Ecto neural progenitor cell (in vitro differentiated cells): ENCODE measurements around the gene ZNF593OS.

Experiments used
- DNase-seq: peaks from one replicate; pipeline ENCODE4 v3.0.0-alpha.2; 2018; ENCODE audit warnings: low spot score

Gene ZNF593OS

DNA sequence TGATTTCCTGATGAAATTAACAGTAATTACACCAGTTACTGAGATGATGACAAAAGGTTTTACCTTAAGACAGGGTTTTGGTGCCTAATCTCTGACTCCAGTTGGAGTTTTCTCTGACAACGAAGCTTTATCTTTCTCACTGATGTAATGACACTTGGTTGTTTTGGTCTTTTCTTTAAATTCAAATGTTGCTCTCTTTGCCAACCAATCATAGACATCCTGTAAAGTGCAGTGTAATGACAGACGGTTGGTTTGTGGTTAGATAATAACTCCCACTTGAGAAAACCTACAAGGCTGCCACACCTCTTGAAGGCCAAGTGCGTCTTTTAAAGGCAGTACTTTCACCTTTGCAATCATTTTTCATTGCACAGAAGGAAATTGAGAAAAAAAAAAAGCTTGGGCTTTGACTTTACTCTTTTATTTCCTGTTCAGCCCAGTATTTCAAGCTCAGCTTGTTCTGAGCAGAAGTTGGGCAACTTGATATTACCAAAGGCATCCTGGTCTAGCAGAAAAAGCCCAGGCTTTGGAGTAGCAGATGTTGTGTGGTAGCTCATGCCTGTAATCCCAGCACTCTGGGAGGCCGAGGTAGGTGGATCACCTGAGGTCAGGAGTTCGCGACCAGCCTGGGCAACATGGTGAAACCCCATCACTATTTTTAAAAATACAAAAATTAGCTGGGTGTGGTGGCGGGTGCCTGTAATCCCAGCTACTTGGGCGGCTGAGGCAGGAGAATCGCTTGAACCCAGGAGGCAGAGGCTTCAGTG is 45.1 kb downstream of the ZNF593OS start:
- DNase-seq, result no peak

DNA sequence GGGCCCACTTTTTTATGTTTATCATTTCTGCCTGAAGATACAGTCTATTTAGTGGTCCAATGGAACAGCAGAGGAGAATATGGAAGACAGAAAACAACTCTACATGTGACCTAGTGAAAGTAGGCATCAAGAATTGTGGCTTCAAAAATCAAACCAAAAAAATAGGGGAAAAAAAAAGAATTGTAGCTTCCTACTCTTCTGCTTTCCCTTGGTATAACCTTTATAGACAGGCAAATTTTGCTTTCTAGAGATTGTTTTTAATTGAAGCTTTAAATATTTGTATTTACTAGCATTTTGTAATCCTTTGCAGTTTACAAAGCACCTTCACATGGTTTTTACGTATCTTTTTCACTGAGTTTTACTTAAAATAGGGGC is 45.7 kb downstream of the ZNF593OS start:
- DNase-seq, result no peak

DNA sequence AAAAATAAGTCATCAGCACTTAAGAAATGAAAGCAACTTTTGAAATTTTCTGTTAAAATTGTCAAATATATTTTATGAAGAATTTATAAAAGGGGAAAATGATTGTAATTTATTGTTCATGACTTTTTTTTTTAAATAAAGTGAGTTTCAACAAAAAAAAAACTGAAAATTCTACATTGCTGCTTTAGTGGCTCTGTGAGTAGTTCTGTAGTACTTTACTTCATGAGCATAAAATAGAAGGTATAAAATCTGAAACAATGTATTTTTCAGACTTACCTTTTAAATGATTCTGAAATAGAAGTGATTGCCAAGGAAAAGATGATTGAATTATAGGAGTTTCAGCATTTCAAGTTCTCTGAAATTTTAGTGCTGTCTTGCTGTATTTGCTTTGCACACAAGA is 46.2 kb downstream of the ZNF593OS start:
- DNase-seq, result no peak

DNA sequence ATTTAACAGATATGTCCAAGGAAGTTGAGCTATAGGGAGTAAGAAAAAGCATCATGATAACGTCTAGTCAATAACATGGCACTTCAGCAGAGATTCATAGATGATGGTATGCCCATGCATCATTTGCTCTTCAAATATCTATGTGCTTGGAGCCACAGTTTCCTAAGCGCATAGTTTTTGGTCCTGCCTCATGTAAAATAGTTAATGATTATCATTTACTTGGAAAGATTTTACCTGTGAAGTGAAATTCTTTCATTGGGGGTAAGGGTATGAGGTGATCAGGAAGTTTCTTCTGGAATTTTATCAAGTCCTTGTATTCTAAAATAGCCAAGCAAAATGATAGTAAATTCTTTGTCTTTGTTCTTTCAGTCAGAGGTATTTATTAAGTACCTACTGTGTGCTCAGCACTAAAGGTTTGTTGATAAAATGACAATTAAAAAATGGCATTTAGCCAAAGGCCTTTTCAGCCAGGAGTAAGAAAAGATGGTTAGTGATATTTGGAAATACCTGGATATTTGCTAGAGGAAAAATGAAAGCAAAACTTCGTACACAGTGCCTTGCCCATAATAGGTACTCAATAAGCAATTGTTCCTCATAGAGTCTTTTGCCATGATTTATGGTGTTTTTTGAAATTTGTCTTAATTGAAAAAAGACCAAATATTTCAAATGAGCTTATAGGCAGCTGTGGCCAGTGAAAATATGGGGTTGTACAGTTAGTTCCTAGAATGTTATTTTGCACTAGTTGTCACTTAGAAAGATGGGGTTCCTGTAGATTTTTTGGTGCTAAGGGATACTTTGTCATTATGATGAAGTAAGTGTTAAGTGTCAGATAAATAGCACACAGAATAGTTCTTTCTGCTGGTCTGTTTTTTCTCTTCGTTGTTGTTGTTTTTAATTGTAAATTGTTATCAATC is 47.0 kb downstream of the ZNF593OS start:
- DNase-seq, result no peak

DNA sequence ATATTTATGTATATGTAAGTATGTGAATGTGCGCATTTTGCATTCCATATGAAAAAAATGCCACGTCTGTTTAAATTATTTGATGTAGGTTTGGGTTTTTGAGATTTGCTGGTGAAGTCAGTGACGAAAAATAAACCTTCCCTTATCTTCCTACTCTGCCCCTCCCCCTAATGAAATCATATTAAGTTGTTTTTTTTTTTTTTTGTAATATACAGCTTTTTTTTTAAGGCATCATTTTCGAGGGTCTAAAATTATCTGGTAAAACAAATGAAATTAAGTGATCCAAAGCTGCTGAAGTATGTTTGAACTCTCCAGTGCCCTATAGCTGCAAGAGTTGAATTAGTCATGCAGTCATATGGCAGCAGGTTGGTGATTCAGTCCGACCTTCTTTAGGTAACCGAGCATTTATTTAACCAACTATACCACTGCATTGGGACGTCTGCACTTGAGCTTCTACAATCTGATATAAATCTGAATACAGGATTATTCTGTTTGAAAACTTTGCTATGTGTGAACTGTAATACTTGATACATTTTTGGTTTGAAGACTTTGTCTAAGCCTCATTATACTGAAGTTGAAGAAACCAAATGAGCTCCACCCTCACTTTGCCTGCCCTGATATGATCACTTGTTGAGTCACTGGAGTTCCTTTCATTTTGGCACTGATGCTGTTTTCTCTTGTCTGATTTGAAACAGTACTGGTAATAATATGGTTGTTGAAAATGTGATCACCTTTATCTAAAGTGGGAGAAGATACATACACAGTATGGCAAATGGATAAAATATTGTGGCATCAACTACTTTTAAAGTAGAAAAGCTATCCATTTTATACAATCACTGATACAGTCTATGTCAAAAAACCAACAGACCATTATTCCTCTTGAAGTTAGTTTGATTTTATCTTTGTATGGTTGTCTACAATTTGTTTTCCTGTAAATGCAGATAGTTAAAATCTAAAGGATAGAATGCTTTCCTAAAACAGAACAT is 48.4 kb downstream of the ZNF593OS start:
- no peak for DNase-seq

DNA sequence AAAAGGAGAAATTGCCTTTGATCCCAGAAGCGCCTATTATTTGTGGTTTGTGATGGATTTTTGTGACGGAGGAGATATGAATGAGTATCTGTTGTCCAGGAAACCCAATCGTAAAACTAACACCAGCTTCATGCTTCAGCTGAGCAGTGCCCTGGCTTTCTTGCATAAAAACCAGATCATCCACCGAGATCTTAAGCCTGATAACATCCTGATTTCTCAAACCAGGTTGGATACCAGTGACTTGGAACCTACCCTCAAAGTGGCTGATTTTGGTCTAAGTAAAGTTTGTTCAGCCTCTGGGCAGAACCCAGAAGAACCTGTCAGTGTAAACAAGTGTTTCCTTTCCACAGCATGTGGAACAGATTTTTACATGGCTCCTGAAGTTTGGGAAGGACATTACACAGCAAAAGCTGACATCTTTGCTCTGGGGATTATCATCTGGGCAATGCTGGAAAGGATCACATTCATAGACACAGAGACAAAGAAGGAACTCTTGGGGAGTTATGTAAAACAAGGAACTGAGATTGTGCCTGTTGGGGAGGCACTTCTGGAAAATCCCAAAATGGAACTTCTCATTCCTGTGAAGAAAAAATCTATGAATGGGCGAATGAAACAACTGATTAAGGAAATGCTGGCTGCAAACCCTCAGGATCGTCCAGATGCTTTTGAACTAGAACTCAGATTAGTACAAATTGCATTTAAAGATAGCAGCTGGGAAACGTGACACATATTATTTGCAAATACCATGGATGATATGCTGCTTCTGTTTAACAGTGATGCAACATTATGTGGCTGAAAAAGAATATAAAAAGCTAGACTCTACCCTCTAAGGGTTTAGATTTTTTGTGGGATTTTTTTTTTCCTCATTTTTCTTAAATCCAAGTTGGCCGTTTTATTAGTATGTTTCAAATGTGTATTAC is 49.5 kb downstream of the ZNF593OS start:
- DNase-seq, result no peak

DNA sequence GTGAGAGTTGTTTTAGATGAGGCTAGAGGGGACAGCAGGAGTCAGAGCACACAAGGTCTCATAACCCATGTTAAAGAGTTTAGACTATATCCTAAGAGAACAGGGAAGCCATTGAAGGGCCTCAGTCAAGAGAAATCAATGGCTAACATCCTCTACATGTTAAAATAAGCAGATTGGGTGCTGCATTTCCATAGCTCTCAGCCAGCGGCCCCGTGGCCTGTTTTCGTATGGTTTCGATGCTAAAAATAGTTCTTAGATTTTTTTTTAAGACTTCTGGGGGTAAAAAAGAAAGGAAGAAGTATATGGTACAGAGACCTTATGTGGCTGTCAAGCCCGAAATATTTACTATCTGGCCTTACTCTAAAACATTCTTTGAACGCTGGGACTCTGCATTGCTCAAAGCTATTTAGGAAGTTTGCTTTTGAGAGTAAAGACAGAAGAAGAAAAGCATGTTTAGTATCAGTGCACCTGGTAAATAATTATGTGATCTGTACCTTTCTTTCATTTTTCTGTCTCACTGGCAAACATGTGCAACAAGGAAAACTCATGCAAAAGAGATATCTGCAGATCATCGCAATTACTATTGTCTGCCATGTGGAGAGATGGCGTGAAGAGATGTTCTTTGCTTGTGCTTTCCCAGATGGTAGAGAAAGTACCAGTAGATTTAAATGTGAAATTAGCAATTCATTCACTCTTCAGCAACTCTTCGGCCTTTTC is 51.6 kb downstream of the ZNF593OS start:
- DNase-seq, result no peak
